ENCODE results near the gene POLR3GL.
A peak's percentile ranks its signal among the peaks of the same experiment; 100 is the strongest.

The POLR3GL gene

GRCh38 chr1:145992958-145993617 is 28.6 kb downstream of the POLR3GL start:
- no peak for DNase-seq (ENCODE audit: low read depth)

DNA sequence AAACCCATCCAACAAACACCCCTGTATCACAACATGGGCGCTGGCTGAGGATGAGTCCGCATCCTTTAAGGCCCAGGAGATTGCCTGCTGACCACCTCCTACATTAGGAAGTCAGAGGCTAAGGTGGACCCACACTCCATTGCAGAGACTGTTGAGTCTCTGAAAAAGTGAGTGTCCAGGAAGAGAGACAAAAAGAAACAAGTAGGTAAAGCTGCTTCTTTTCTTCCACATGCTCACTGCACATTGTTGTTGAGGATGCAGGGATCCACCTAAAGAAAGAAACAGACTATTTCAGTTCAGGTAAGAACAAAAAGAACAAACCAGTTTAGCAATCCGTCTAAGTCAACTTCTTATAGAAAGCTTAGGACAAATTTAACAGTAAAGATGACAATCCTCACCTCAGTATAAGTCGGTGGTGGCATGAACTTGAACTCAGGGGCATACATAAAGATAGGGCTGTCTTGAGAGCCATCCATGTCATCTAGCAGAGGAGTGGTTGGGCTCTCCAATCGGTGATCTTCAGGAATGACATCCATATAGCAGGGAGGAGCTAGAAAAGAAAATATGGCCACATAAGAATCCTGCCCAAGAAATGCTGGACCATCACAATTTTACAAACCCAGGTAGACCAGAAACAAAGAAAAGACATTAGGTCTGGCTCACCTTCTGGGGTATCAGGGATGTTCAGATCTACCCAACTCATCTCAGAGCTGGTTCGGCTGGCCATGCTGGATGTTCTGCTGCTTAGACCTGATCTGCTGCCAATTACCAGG is 29.3 kb downstream of the POLR3GL start:
- DNase-seq (ENCODE audit: low read depth): no peak

- DNase-seq (ENCODE audit: low read depth): no peak
Measured at GRCh38 chr1:145994391-145995120, 30.1 kb downstream of the POLR3GL start.

- DNase-seq (ENCODE audit: low read depth): no peak
Measured at GRCh38 chr1:145995148-145995881, 30.8 kb downstream of the POLR3GL start.

DNA sequence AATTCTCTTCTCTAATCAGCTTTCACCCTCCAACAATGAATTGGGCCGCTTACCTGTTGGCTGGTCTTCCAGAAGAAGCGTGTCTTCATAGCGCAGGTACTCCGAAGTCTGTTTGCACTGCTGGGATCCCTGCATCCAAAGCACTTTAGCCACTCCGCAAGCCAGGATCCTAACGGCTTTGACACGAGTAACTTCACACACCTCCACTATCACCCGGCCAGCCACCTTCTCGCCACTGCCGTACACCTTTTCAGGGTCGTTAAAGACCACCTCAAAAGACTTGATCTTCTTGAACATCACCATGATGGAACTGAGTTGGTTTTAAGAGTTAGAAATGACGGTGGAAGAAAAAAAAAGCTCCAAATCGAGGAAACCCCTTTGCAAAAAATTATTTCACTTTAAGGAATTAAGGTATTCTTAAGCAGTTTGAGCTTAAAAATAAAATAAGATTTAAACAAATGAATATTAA is 31.5 kb downstream of the POLR3GL start:
- DNase-seq (ENCODE audit: low read depth): no peak

- peak; percentile 89 for DNase-seq (ENCODE audit: low read depth)
Measured at GRCh38 chr1:145996433-145997015, 32.0 kb downstream of the POLR3GL start, which contains the start of gene TXNIP. TXNIP (minus strand) TSS chr1:145996579; CDS start chr1:145996266, 313 bp downstream.

- no peak for DNase-seq (ENCODE audit: low read depth)
Measured at GRCh38 chr1:145997016-145997717, 32.7 kb downstream of the POLR3GL start.

DNA sequence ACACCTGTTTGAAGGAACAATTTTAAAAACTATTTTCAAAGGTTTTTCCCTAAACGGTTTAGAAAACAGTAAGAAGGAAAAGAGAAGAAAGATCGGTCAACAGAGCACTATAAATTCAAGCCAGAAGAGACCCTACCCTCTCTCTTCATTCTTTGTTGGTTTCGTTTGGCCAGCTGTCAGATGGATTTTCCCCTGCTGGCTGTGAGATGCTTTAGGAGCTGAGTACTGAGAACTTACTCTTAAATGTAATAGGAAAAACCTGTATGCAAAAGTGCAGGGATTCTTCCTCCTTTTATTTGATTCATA is 33.2 kb downstream of the POLR3GL start:
- no peak for DNase-seq (ENCODE audit: low read depth)

DNA sequence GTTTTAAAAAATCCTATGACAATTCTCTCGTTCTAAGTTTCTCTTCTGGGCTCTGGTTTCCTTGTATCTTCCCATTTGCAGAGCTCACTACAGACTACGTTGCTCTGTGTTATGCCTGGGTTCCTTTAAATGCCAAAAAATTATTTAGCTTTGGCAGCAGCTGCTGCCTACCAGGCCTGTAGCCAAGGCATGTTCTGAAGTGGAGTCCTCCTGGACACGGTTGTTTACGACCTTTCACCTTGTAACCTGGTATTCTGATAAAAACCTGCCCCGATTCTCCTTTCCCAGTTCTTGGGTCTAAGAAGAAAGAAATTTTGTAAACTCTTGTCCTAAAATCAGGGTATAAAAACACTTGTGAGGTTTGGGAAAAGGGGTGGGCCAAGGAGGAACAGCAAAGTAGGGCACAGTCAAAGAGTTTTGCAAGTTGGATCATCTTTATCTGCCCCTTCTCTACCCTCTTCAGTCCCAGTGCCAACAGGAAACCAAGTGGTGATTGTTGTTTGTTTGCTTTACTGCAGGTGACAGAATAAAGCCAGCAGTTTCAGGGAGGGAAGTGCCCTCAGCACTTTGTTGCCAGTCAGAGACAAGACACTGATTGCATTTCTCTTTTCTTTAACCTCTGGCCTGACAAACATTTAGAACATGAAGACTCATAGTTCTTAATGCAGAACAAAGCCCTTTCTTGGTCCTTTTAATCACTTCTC is 35.0 kb downstream of the POLR3GL start:
- no peak for DNase-seq (ENCODE audit: low read depth)

DNA sequence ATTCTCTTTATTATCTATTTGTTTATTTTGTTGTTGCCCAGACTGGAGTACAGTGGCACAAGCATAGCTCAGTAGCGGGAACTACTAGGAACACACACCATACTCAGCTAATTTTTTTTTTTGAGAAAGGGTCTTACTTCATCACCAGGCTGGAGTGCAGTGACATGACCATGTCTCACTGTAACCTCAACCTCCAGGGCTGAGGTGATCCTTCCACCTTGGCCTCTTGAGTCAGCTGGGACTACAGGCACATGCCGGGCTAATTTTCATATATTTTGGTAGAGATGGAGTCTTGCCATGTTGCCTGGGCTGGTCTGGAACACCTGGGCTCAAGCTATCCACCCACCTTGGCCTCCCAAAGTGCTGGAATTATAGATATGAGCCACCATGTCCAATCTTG is 37.2 kb downstream of the POLR3GL start:
- DNase-seq (ENCODE audit: low read depth): no peak

DNA sequence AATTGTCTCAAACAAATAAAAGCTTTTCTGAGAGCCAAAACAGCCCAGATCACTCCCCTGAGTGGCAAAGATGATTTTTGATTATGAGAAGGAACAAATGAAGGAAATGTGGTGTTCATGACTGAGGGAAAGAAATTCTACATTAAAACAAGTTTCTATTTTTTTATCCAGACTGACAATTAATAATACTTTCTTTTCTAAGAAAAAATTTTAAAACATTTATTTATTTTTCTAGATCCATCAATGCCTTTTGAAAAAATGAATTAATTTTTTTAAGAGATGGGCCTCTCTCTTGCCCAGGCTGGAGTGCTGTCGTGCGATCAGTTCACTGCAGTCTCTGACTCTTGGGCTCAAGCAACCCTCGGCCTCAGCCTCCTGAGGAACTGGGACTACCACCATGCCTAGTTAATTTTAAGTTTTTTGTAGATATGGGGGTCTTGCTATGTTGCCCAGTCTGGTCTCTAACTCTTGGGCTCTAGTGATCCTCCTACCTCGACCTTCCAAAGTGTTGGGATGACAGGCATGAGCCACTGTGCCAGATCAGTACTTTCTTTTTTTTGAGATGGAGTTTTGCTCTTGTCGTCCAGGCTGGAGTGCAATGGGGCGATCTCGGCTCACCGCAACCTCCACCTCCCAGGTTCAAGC is 43.1 kb downstream of the POLR3GL start:
- DNase-seq (ENCODE audit: low read depth): no peak

GRCh38 chr1:146010126-146010738 is 45.7 kb downstream of the POLR3GL start:
- DNase-seq (ENCODE audit: low read depth): no peak

DNA sequence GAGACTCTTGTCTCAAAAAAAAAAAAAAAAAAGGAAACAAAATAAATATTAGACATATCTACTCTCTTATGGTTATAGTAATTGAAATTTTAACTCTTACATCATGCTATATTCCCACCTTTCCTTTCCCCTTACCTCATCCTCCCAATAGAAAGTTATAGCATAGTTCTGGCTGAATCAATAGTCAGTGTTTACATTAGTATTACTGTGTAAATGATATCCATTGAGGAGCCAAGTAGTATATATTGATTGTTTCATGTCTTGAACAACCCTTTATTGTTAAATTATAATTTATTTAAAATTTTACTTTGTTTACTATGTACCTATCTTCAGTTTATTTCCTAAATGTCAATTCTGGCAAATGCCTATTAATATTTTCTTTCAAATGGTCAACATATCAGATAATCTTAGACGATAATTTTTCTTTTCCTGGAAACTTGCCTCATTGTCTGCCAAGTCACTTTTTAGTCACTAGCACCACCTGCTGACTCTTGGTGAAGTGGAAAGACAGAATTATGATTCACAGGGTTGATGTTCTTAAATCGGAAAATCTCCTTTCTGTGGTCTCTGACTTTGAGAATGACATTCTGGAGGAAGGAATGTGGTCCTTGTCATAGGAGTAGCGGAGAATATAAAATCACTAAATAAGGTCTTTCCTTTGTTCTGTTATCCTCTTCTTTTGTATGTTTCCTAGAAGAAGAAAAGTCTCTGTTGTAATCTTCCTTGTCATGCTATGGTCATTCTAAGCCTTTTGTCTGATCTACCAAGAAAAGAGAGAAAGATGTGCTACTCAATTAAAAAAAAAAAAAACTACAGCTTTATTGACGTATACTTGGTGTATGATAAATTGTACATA is 48.4 kb downstream of the POLR3GL start:
- no peak for DNase-seq (ENCODE audit: low read depth)

DNA sequence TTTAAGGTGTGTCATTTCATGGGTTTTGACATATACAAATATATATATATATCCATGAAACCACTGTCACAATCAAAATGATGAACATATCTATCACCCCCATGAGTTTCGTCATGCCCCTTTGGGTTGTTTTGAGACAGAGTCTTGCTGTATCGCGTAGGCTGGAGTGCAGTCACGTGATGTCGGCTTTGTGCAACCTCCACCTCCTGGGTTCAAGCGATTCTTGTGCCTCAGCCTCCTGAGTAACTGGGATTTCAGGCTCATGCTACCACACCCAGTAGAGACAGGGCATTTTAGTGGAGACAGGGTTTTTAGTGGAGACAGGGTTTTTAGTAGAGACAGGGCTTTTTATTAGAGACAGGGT is 49.1 kb downstream of the POLR3GL start:
- no peak for DNase-seq (ENCODE audit: low read depth)

- no peak for DNase-seq (ENCODE audit: low read depth)
Measured at GRCh38 chr1:146016891-146017290, 52.4 kb downstream of the POLR3GL start.

- no peak for DNase-seq (ENCODE audit: low read depth)
Measured at GRCh38 chr1:146019231-146020057, 55.0 kb downstream of the POLR3GL start.
